Measurements from ENCODE around the gene CST3.
"Not testable (repeated sequence)": the region's sequence is repeated elsewhere in the genome, so short reads cannot be mapped to it uniquely, and the experiment has no call there.

GRCh38 chr20:23635768-23636090, 2.0 kb downstream of the CST3 start:
- TF ChIP-seq, protein P1, sequence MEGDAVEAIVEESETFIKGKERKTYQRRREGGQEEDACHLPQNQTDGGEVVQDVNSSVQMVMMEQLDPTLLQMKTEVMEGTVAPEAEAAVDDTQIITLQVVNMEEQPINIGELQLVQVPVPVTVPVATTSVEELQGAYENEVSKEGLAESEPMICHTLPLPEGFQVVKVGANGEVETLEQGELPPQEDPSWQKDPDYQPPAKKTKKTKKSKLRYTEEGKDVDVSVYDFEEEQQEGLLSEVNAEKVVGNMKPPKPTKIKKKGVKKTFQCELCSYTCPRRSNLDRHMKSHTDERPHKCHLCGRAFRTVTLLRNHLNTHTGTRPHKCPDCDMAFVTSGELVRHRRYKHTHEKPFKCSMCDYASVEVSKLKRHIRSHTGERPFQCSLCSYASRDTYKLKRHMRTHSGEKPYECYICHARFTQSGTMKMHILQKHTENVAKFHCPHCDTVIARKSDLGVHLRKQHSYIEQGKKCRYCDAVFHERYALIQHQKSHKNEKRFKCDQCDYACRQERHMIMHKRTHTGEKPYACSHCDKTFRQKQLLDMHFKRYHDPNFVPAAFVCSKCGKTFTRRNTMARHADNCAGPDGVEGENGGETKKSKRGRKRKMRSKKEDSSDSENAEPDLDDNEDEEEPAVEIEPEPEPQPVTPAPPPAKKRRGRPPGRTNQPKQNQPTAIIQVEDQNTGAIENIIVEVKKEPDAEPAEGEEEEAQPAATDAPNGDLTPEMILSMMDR (tag by site-specific recombination; IDR thresholded peaks at IDR 0.05), result not testable (repeated sequence)
- TF ChIP-seq ZNF704 (tag by site-specific recombination; IDR thresholded peaks at IDR 0.05); ZNF645 (tag by site-specific recombination; IDR thresholded peaks at IDR 0.05); ZBTB7A (tag by site-specific recombination; IDR thresholded peaks at IDR 0.05; ENCODE audit: low read depth); TCF7L2 (IDR thresholded peaks at IDR 0.05; ENCODE audit: borderline replicate concordance, low read depth, low read length); ZNF274 (IDR thresholded peaks at IDR 0.05; ENCODE audit: low read length); ZNF274 (tag by site-specific recombination; IDR thresholded peaks at IDR 0.05; ENCODE audit: borderline replicate concordance); ZBTB20 (tag by site-specific recombination; IDR thresholded peaks at IDR 0.05); ZNF311 (tag by site-specific recombination; IDR thresholded peaks at IDR 0.05; ENCODE audit: borderline replicate concordance); ZNF169 (tag by site-specific recombination; IDR thresholded peaks at IDR 0.05): not testable (repeated sequence)
- TF ChIP-seq, protein P2, sequence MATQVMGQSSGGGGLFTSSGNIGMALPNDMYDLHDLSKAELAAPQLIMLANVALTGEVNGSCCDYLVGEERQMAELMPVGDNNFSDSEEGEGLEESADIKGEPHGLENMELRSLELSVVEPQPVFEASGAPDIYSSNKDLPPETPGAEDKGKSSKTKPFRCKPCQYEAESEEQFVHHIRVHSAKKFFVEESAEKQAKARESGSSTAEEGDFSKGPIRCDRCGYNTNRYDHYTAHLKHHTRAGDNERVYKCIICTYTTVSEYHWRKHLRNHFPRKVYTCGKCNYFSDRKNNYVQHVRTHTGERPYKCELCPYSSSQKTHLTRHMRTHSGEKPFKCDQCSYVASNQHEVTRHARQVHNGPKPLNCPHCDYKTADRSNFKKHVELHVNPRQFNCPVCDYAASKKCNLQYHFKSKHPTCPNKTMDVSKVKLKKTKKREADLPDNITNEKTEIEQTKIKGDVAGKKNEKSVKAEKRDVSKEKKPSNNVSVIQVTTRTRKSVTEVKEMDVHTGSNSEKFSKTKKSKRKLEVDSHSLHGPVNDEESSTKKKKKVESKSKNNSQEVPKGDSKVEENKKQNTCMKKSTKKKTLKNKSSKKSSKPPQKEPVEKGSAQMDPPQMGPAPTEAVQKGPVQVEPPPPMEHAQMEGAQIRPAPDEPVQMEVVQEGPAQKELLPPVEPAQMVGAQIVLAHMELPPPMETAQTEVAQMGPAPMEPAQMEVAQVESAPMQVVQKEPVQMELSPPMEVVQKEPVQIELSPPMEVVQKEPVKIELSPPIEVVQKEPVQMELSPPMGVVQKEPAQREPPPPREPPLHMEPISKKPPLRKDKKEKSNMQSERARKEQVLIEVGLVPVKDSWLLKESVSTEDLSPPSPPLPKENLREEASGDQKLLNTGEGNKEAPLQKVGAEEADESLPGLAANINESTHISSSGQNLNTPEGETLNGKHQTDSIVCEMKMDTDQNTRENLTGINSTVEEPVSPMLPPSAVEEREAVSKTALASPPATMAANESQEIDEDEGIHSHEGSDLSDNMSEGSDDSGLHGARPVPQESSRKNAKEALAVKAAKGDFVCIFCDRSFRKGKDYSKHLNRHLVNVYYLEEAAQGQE (tag by site-specific recombination; IDR thresholded peaks at IDR 0.05), result not testable (repeated sequence)
